B cell (primary cell): Measurements from ENCODE around the gene BEST1. TPM values are rescaled to one million over a fixed set of nuclear protein-coding genes. Genes with fewer than 3 reads are reported as not detected.
"Not testable (repeated sequence)": the region's sequence is repeated elsewhere in the genome, so short reads cannot be mapped to it uniquely, and the experiment has no call there.

Experiments
- ATAC-seq: fragments of 200-7000 bp; cut with Tn5 transposase; one replicate; pipeline ENCODE4 v1.10.0; 2021; ENCODE audit warnings: low read depth, mild to moderate bottlenecking, moderate number of reproducible peaks, moderate library complexity
- CTCF ChIA-PET: fragments of 350-600 bp; sonication (Branson Sonifier 250); formaldehyde crosslinking; loops from one replicate; lab custom pipeline; 2021; ENCODE audit warnings: antibody characterized with exemption, inconsistent platforms; lab: Charles Lee
- POLR2A ChIA-PET: fragments of 350-600 bp; sonication (Branson Sonifier 250); formaldehyde crosslinking; loops from one replicate; lab custom pipeline; 2021; ENCODE audit warnings: antibody characterized with exemption; lab: Charles Lee
- DNase-seq: peaks from one replicate; pipeline ENCODE4 v3.0.0; 2013
- H2AFZ ChIP-seq: 2 replicates; pipeline ENCODE4 v1.6.1; 2012; ENCODE audit warnings: mild to moderate bottlenecking, low read depth, low read length; ENCODE audit not compliant: insufficient read depth, poor library complexity, severe bottlenecking
- H3K27ac ChIP-seq, 2 donors: 1 replicate in 1 of 2; 2 replicates in 1 of 2; pipeline ENCODE4 v1.5.1; 2012 to 2013; ENCODE audit warnings: low read length in 2 of 2, mild to moderate bottlenecking in 2 of 2, moderate library complexity in 1 of 2
- H3K27me3 ChIP-seq, 4 experiments: fragments of 200-600 bp in 1 of 4; sonication (generic) in 1 of 4; replicated peaks in 1 of 4; 1 replicate in 2 of 4; 2 replicates in 2 of 4; pipeline versions ENCODE4 v1.6.1 to v1.7.0; 2013 to 2016; ENCODE audit warnings: low read length in 3 of 4, mild to moderate bottlenecking in 2 of 4, mixed read lengths in 1 of 4, moderate library complexity in 1 of 4; ENCODE audit not compliant: insufficient read depth in 4 of 4, control insufficient read depth in 3 of 4; ENCODE audit errors: control extremely low read depth in 1 of 4
- H3K36me3 ChIP-seq, 2 experiments: replicated peaks in 1 of 2; 1 replicate in 1 of 2; 2 replicates in 1 of 2; pipeline versions ENCODE4 v1.6.1 to v1.7.1; 2013; ENCODE audit warnings: low read length in 1 of 2; ENCODE audit not compliant: insufficient read depth in 2 of 2, control insufficient read depth in 1 of 2; ENCODE audit errors: control extremely low read depth in 1 of 2, extremely low read depth in 1 of 2
- H3K4me1 ChIP-seq, 2 donors: fragments of 200-600 bp in 1 of 2; sonication (generic) in 1 of 2; 1 replicate in 1 of 2; 2 replicates in 1 of 2; pipeline versions ENCODE4 v1.5.1 to v1.6.1; 2013 to 2017; ENCODE audit warnings: low read length in 2 of 2; ENCODE audit not compliant: control insufficient read depth in 2 of 2, insufficient read depth in 2 of 2
- H3K4me2 ChIP-seq: replicated peaks from 2 replicates; pipeline ENCODE3; 2012; ENCODE audit warnings: mild to moderate bottlenecking, low read depth, low read length; ENCODE audit not compliant: poor library complexity, severe bottlenecking
- H3K4me3 ChIP-seq, 5 experiments: fragments of 200-600 bp in 1 of 5; sonication (generic) in 1 of 5; 1 replicate in 3 of 5; 2 replicates in 2 of 5; pipeline versions ENCODE4 v1.5.1 to v1.7.0; 2011 to 2016; ENCODE audit warnings: low read length in 4 of 5, mild to moderate bottlenecking in 4 of 5, low read depth in 2 of 5, control low read depth in 1 of 5, moderate library complexity in 1 of 5; ENCODE audit not compliant: insufficient read depth in 1 of 5; ENCODE audit errors: control extremely low read depth in 1 of 5, extremely low read depth in 1 of 5
- H3K79me2 ChIP-seq: fragments of 200-600 bp; sonication (generic); one replicate; pipeline ENCODE4 v1.6.0; 2016; ENCODE audit warnings: low read length; ENCODE audit not compliant: control insufficient read depth, insufficient read depth
- H3K9ac ChIP-seq: fragments of 200-600 bp; sonication (generic); 2 replicates; pipeline ENCODE4 v1.6.1; 2017; ENCODE audit warnings: mild to moderate bottlenecking, low read length, moderate library complexity
- H3K9me3 ChIP-seq, 3 donors: one replicate each; pipeline versions ENCODE4 v1.6.1 to v1.7.1; 2013; ENCODE audit warnings: low read length in 2 of 3; ENCODE audit not compliant: control insufficient read depth in 2 of 3, insufficient read depth in 1 of 3; ENCODE audit errors: control extremely low read depth in 1 of 3
- H4K20me1 ChIP-seq: 2 replicates; pipeline ENCODE4 v1.6.0; 2012; ENCODE audit warnings: mild to moderate bottlenecking, low read length; ENCODE audit not compliant: insufficient read depth, control insufficient read depth, poor library complexity, severe bottlenecking
- H3K27ac Mint-ChIP-seq: one replicate; pipeline ENCODE4 v1.8.0; 2021; ENCODE audit warnings: mixed read lengths
- H3K27me3 Mint-ChIP-seq: one replicate; pipeline ENCODE4 v1.8.0; 2021; ENCODE audit warnings: mixed read lengths
- H3K4me1 Mint-ChIP-seq: one replicate; pipeline ENCODE4 v1.8.0; 2021; ENCODE audit warnings: mixed read lengths
- H3K4me3 Mint-ChIP-seq: one replicate; pipeline ENCODE4 v1.8.0; 2021; ENCODE audit warnings: mixed read lengths
- H3K9me3 Mint-ChIP-seq: one replicate; pipeline ENCODE4 v1.8.0; 2022; ENCODE audit warnings: mixed read lengths; ENCODE audit not compliant: insufficient read depth
- EZH2 ChIP-seq: IDR thresholded peaks from 2 replicates; pipeline ENCODE4 v1.6.1; 2012; ENCODE audit warnings: borderline replicate concordance, low read depth, mild to moderate bottlenecking, moderate library complexity, low read length; ENCODE audit not compliant: insufficient read depth, poor library complexity, severe bottlenecking
- WGBS: methylation state at CpG from one replicate; pipeline ENCODE4 v1.1.5; 2013; ENCODE audit warnings: missing lambda C conversion rate; ENCODE audit not compliant: insufficient coverage; 5-methylcytosine and 5-hydroxymethylcytosine counted together
- intact Hi-C: fragments of 100-400 bp; cut with micrococcal nuclease; formaldehyde crosslinking; loops from one replicate; pipeline ENCODE4 v1.10.0; 2022
- polyA plus RNA-seq: library from polyadenylated mRNA; depleted of rRNA; stranded (reverse); fragments of >200 nt; gene quantifications from 2 replicates; pipeline ENCODE4 v1.2.3, GENCODE V29; 2012
- total RNA-seq, 2 donors: library from RNA; stranded (reverse); fragments of 120-200 nt in 1 of 2; gene quantifications; 1 replicate in 1 of 2; 2 replicates in 1 of 2; pipeline versions ENCODE4 v1.2.3 to v1.2.4, GENCODE V29; 2013 to 2022
- TF ChIP-seq, protein P1 (sequence below): fragments of 200-600 bp; IDR thresholded peaks from one replicate; pipeline ENCODE4 v1.8.0; 2022; ENCODE audit warnings: antibody characterized with exemption, mild to moderate bottlenecking

The BEST1 gene
- total and polyA plus RNA-seq, 2 donors (not counting 1 experiment from before 2014, with no cell fraction given): 0.07 to 0.99 TPM

DNA sequence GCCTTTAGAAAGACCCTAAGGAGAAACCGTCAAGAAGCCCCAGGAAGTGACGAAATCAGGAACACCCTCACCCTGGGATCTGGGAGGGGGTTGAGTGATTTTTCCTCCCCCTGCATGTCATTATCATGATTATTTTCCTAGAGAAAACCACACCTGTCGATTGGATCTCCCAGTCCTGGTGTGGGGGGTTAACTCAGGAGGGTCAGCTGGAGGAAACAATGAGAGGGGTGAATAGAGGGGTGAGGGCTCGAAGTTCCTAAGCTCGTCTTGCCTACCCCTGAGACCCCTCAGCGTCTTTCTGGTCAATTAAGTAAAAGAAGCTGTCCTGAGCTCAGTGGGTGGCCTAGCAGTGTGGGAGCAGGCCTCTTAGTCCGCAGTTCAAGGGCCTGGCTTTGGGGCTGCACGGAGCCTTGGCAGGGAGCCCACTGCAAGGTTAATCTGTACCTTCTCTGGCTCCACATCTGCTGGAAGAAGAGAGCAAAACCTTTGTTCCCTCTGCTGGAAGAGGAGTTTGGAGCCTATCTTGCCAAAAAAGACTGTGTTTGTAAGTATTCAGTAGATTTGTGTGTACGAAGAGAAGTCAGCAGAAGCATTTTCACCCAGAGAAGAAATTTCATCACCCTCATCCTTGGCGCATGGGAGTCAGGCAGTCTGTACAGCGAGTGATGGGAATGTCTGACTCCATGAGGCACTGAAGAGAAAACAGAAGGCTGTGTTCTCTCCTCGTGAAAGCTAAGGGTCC, 51.5 kb downstream of the BEST1 start:
- Mint-ChIP-seq H3K9me3 (peaks cover 6% of the 10 kb centered on the region), H3K27me3 (peaks cover 5% of the 10 kb centered on the region), H3K4me3 (no peak overlapping the region), H3K4me1 (no peaks in the 10 kb centered on the region), H3K27ac (no peak overlapping the region)
- H3K79me2 ChIP-seq: no peaks in the 10 kb centered on the region
- 99% methylated on average over 8 of the region's 12 CpGs for WGBS
- H3K27ac ChIP-seq: no peak overlapping the region
- no peak overlapping the region for H3K4me2 ChIP-seq
- no peaks in the 10 kb centered on the region for H3K27me3 ChIP-seq
- H3K36me3 ChIP-seq: no peaks in the 10 kb centered on the region
- DNase-seq: no peak
- H3K4me3 ChIP-seq: no peak overlapping the region
- ChIA-PET CTCF (no interaction called here), POLR2A (no interaction called here)
- H2AFZ ChIP-seq: no peak overlapping the region
- peaks cover 1 to 16% (median 8%) of the 10 kb centered on the region in 3 donors for H3K9me3 ChIP-seq
- intact Hi-C loops: no loop called here
- no peak overlapping the region for H3K9ac ChIP-seq
- no peaks in the 10 kb centered on the region for H3K4me1 ChIP-seq
- no peaks in the 10 kb centered on the region for H4K20me1 ChIP-seq
- no peak for ATAC-seq
- TF ChIP-seq, protein P1, sequence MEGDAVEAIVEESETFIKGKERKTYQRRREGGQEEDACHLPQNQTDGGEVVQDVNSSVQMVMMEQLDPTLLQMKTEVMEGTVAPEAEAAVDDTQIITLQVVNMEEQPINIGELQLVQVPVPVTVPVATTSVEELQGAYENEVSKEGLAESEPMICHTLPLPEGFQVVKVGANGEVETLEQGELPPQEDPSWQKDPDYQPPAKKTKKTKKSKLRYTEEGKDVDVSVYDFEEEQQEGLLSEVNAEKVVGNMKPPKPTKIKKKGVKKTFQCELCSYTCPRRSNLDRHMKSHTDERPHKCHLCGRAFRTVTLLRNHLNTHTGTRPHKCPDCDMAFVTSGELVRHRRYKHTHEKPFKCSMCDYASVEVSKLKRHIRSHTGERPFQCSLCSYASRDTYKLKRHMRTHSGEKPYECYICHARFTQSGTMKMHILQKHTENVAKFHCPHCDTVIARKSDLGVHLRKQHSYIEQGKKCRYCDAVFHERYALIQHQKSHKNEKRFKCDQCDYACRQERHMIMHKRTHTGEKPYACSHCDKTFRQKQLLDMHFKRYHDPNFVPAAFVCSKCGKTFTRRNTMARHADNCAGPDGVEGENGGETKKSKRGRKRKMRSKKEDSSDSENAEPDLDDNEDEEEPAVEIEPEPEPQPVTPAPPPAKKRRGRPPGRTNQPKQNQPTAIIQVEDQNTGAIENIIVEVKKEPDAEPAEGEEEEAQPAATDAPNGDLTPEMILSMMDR: no peak
- TF ChIP-seq EZH2: no peak

DNA sequence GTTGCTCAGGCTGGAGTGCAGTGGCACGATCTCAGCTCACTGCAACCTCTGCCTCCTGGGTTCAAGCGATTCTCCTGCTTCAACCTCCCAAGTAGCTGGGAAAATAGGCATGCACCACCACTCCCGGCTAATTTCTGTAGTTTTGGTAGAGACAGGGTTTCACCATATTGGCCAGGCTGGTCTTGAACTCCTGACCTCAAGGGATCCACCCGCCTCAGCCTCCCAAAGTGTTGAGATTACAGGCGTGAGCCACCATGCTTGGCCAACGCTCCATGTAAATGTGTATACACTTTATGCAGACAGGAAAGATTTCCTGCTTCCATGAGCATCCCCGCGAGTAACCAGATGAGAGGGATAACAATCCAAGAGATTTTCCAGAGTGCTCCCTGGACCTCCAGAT, 52.1 kb downstream of the BEST1 start:
- H3K27ac Mint-ChIP-seq: not testable (repeated sequence)

More for the DNA sequence above, 52.1 kb downstream of the BEST1 start:
- H3K4me3 Mint-ChIP-seq, DNase-seq, POLR2A ChIA-PET, H3K4me3 ChIP-seq, H2AFZ ChIP-seq, H3K27me3 Mint-ChIP-seq, H3K9ac ChIP-seq, H3K9me3 Mint-ChIP-seq, CTCF ChIA-PET, H3K36me3 ChIP-seq, ATAC-seq, intact Hi-C loops, H3K4me2 ChIP-seq, H3K79me2 ChIP-seq, H3K4me1 Mint-ChIP-seq, H3K27me3 ChIP-seq, H4K20me1 ChIP-seq, H3K27ac ChIP-seq, H3K4me1 ChIP-seq: not testable (repeated sequence)
- peaks cover 1 to 16% (median 8%) of the 10 kb centered on the region in 3 donors for H3K9me3 ChIP-seq
- WGBS: 93% methylated on average over 2 of the region's 8 CpGs
